Activated CD4-positive, alpha-beta T cell treated with anti-CD3 and anti-CD28 coated beads for 36 hours (primary cell): ENCODE measurements around the gene RASD2. TPM values are rescaled to one million over a fixed set of nuclear protein-coding genes. Genes with fewer than 3 reads are reported as not detected.
A peak's percentile ranks its signal among the peaks of the same experiment; 100 is the strongest.
"Not testable (repeated sequence)": the region's sequence is repeated elsewhere in the genome, so short reads cannot be mapped to it uniquely, and the experiment has no call there.

Experiments
- ATAC-seq: fragments of 200-7000 bp; cut with Tn5 transposase; one replicate; pipeline ENCODE4 v1.10.0; 2021; ENCODE audit warnings: mild to moderate bottlenecking, moderate library complexity
- CTCF ChIA-PET: fragments of 350-600 bp; sonication (Branson Sonifier 250); formaldehyde crosslinking; loops from one replicate; lab custom pipeline; 2021; ENCODE audit warnings: antibody characterized with exemption; lab: Charles Lee
- POLR2A ChIA-PET: fragments of 350-600 bp; sonication (Branson Sonifier 250); formaldehyde crosslinking; loops from one replicate; lab custom pipeline; 2021; ENCODE audit warnings: antibody characterized with exemption, inconsistent platforms; lab: Charles Lee
- DNase-seq: peaks from one replicate; pipeline ENCODE4 v3.0.0-alpha.2; 2020
- H3K27ac Mint-ChIP-seq: one replicate; pipeline ENCODE4 v1.8.0; 2021; ENCODE audit warnings: mixed read lengths
- H3K27me3 Mint-ChIP-seq: one replicate; pipeline ENCODE4 v1.8.0; 2021; ENCODE audit warnings: mixed read lengths
- H3K36me3 Mint-ChIP-seq: one replicate; pipeline ENCODE4 v1.8.0; 2021; ENCODE audit warnings: low read depth, mixed read lengths
- H3K4me1 Mint-ChIP-seq: one replicate; pipeline ENCODE4 v1.8.0; 2021; ENCODE audit warnings: mixed read lengths
- H3K4me3 Mint-ChIP-seq: one replicate; pipeline ENCODE4 v1.8.0; 2021; ENCODE audit warnings: mild to moderate bottlenecking, moderate library complexity, mixed read lengths
- H3K9me3 Mint-ChIP-seq: one replicate; pipeline ENCODE4 v1.8.0; 2021; ENCODE audit warnings: low read depth, mixed read lengths
- intact Hi-C, 2 experiments: fragments of 100-400 bp; cut with DNase I in 1 of 2; cut with micrococcal nuclease in 1 of 2; formaldehyde crosslinking; loops; one replicate each; pipeline versions ENCODE4 v1.14.2 to v1.15.1; 2022 to 2024; cut with DNase I, micrococcal nuclease
- total RNA-seq, 2 experiments: library from RNA; stranded (reverse); gene quantifications; one replicate each; pipeline ENCODE4 v1.2.3, GENCODE V29; 2021

Gene RASD2, protein sequence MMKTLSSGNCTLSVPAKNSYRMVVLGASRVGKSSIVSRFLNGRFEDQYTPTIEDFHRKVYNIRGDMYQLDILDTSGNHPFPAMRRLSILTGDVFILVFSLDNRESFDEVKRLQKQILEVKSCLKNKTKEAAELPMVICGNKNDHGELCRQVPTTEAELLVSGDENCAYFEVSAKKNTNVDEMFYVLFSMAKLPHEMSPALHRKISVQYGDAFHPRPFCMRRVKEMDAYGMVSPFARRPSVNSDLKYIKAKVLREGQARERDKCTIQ
- total RNA-seq, result under 1 TPM; 0.09 TPM

- POLR2A ChIA-PET, result no interaction called here
- Mint-ChIP-seq H3K27me3 (peaks cover 29% of the 10 kb centered on the region), H3K36me3 (no peaks in the 10 kb centered on the region), H3K9me3 (no peaks in the 10 kb centered on the region), H3K4me1 (peaks cover 3% of the 10 kb centered on the region), H3K4me3 (peak within 1 kb of the TSS; percentile 62), H3K27ac (no peak within 1 kb of the TSS)
- intact Hi-C loops, result loop anchor here in 1 of 2 experiments (1.0 to 5.0 kb wide), 4 partner anchors 12 to 241 kb away; partner anchors contain the start of gene TOM1
- DNase-seq, result peak; percentile 66
- CTCF ChIA-PET, result interaction anchor here (1.2 to 1.6 kb wide), 2 partner anchors 10 to 43 kb away, joined by 3 to 4 read pairs; no protein-coding TSS in a partner anchor
- peak; percentile 70 for ATAC-seq
Measured at GRCh38 chr22:35540595-35541253, at the start of gene RASD2. TSS of gene RASD2 (plus strand) at chr22:35540831. CDS start at chr22:35546810, 5,979 bp downstream.

DNA sequence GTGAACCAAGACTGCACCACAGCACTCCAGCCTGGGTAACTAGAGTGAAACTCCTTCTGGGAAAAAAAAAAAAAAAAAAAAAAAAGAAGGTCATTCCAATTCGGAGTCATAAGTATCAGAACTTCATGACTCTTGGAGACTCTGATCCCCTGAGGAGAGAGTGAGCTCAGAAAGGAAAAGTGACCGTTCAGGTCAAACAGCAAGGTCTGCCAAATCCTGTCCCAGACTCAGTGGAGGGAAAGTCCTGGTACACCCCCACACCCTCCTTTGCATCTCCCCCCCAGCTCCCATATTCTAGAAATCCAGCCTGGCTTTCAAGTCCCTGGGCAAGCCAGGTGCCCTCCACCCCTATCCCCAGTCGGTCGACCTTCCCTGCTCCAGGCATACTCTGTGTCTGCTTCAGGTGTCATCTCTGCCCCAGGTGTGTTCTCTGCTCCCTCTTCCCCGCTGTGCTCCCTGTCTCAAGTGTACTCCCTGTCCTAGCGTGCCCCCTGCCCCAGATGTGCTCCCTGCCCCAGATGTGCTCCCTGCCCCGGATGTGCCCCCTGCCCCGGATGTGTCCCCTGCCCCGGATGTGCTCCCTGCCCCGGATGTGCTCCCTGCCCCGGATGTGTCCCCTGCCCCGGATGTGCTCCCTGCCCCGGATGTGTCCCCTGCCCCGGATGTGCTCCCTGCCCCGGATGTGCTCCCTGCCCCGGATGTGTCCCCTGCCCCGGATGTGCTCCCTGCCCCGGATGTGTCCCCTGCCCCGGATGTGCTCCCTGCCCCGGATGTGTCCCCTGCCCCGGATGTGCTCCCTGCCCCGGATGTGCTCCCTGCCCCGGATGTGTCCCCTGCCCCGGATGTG lies 49.3 kb upstream of the RASD2 start:
- peaks cover 12% of the 10 kb centered on the region for H3K27me3 Mint-ChIP-seq
- DNase-seq, POLR2A ChIA-PET, intact Hi-C loops, H3K4me3 Mint-ChIP-seq, H3K36me3 Mint-ChIP-seq, ATAC-seq, H3K27ac Mint-ChIP-seq, CTCF ChIA-PET, H3K9me3 Mint-ChIP-seq, H3K4me1 Mint-ChIP-seq: not testable (repeated sequence)

DNA sequence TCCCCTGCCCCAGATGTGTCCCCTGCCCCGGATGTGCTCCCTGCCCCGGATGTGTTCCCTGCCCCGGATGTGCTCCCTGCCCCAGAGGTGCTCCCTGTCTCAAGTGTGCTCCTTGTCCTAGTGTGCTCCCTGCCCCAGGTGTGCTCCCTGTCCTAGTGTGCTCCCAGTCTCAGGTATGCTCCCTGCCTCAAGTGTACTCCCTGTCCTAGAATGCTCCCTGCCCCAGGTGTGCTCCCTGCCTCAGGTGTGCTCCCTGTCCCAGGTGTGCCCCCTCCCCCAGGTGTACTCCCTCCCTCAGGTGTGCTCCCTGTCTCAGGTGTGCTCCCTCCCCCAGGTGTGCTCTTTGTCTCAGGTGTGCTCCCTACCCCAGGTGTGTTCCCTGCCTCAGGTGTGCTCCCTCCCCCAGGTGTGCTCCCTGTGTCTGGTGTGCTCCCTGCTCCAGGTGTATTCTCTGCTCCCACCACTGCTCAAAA lies 48.7 kb upstream of the RASD2 start:
- POLR2A ChIA-PET, result no interaction called here
- Mint-ChIP-seq H3K4me1 (no peaks in the 10 kb centered on the region), H3K27me3 (peaks cover 11% of the 10 kb centered on the region), H3K4me3 (no peak overlapping the region), H3K9me3 (no peaks in the 10 kb centered on the region), H3K36me3 (no peaks in the 10 kb centered on the region), H3K27ac (no peak overlapping the region)
- no peak for DNase-seq
- intact Hi-C loops, result no loop called here
- CTCF ChIA-PET, result no interaction called here
- ATAC-seq, result no peak

DNA sequence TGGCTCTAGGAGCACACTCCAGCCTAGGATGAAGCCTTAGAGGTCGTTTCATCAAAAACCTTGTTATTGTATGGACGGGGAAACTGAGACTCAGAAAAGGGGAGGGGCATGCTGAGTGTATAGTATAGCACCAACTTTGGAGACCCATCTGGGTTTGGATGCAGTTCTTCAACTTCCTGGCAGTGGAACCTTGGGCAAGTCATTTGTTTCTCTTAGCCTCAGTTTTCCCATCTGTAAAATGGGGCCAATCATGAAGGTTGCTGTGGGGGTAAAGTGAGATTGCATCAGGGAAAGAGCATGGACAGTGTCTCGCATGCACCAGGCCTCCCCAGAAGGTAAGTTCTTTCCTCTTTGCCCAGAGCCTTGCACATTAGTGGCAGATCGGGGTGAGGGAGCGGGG lies 47.6 kb upstream of the RASD2 start:
- ChIA-PET POLR2A (no interaction called here), CTCF (no interaction called here)

GRCh38 chr22:35495711-35496110 lies 44.9 kb upstream of the RASD2 start:
- H3K36me3 Mint-ChIP-seq, ATAC-seq, H3K4me1 Mint-ChIP-seq, POLR2A ChIA-PET, intact Hi-C loops, H3K27ac Mint-ChIP-seq, H3K4me3 Mint-ChIP-seq, H3K9me3 Mint-ChIP-seq, DNase-seq: not testable (repeated sequence)
- peaks cover 26% of the 10 kb centered on the region for H3K27me3 Mint-ChIP-seq
- CTCF ChIA-PET, result interaction anchor here (1.0 kb wide), 1 partner anchor 427 kb away, joined by 3 read pairs; no protein-coding TSS in a partner anchor

More for the DNA sequence above, 47.6 kb upstream of the RASD2 start:
- Mint-ChIP-seq H3K4me3 (no peak overlapping the region), H3K27me3 (peaks cover 14% of the 10 kb centered on the region), H3K36me3 (no peaks in the 10 kb centered on the region), H3K27ac (no peak overlapping the region), H3K9me3 (no peaks in the 10 kb centered on the region), H3K4me1 (no peaks in the 10 kb centered on the region)
- intact Hi-C loops, result no loop called here
- ATAC-seq (no peak), DNase-seq (no peak)

DNA sequence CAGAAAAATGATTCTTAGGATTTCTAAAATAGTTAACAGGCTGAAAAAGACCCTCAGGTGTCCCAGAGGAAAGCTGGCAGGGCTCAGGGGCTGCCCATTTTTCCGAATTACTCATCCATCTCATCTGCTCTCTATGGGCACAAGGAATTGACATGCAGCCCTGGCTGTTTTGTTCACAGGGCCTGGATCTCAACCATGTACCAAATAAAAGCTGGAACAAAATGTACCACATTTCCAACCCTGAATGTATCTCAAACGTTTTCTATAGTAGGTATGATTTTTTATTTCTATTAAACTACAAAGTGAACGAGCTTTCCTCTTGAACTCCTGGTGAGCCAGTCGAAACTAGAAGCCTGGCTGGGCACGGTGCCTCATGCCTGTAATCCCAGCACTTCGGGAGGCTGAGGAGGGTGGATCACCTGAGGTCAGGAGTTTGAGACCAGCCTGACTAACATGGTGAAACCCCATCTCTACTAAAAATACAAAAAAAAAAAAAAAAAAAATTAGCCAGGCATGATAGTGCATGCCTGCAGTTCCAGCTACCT lies 43.8 kb upstream of the RASD2 start:
- CTCF ChIA-PET, result interaction anchor here (0.8 kb wide), 1 partner anchor 16 kb away, joined by 3 read pairs; no protein-coding TSS in a partner anchor
- ATAC-seq (no peak), DNase-seq (no peak)
- no peaks in the 10 kb centered on the region for H3K4me1 Mint-ChIP-seq
- no peaks in the 10 kb centered on the region for H3K9me3 Mint-ChIP-seq
- intact Hi-C loops, result no loop called here
- H3K27ac Mint-ChIP-seq, result no peak overlapping the region
- H3K4me3 Mint-ChIP-seq, result no peak overlapping the region
- POLR2A ChIA-PET, result no interaction called here
- H3K27me3 Mint-ChIP-seq, result peaks cover 26% of the 10 kb centered on the region
- H3K36me3 Mint-ChIP-seq, result no peaks in the 10 kb centered on the region

DNA sequence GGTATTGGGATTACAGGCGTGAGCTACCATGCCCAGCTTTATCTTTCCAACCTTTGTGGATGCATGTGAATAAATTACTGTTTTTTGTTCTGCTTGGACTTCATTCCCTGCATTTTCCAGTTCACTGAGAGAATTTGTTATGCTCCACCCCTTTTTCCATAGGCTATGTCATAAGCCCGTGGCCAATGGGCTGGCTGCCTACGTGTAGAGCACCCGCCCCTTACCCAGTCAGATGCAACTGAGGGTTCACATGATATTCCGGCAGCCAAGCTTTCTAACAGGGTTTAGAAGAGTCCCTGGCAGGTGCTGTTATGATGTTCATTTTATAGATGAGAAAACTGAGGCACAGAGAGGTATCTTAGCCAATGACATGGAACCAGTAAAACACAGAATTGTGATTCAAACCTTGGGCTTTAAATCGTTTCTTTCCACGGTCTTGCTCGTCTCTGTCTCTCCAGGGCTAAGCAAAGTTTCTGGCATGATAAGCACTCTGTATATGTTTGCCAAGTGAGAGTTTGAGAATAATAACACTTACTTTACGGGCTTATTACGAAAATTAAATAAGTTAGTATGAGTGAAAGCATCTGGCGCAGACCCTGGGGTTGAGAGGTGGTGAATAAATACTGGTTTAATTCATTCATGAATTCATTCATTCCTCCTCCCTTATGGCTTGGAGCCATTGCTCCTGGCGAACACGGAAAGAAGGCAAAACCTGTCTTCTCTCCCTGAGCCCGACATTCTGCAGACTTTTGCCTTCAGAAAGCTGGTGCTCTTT lies 42.4 kb upstream of the RASD2 start:
- DNase-seq, result no peak
- Mint-ChIP-seq H3K27ac (no peak overlapping the region), H3K36me3 (no peaks in the 10 kb centered on the region), H3K4me3 (no peak overlapping the region), H3K4me1 (no peaks in the 10 kb centered on the region), H3K9me3 (no peaks in the 10 kb centered on the region), H3K27me3 (peaks cover 33% of the 10 kb centered on the region)
- CTCF ChIA-PET, result no interaction called here
- POLR2A ChIA-PET, result no interaction called here
- intact Hi-C loops, result no loop called here
- ATAC-seq, result no peak

- Mint-ChIP-seq H3K4me1 (no peaks in the 10 kb centered on the region), H3K27ac (no peak overlapping the region)
- POLR2A ChIA-PET, result no interaction called here
Measured at GRCh38 chr22:35502836-35503235, 37.8 kb upstream of the RASD2 start.

DNA sequence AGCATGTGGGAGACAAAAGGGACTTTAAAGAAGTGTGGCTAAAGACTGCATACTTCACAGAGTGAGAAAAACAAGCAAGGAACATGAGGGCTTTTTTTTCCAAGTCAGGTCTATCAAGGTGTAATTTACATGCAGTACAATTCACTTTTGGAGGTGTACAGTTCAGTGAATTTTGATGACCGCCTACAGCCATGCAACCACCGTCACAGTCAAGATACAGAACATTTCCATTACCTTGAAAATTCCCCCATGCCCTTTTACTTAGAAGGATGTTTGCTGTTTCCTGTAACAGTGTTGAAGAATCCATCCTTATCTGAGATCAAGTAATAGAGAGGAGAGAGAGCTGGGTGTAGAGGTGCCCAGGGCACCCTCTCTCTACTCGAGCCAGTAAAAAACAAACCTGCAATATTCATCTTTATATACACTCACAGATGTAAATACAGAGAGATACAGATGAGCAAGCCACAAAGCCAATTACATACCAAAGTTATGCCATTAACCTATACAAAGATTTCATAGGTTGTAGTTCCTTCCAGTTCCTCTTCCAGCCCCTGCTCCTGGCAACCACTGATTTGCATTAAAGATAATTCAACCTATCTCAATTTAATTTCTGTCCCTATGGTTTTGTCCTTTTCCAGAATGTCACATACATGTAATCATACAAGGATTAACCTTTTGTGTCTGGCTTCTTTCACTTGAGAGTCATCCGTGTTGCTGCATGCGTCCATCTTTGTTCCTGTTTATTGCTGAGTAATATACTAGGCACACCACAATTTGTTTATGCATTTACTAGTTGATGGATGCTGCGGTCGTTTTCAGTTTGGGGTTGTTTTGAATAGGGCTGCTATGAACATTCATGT lies 35.0 kb upstream of the RASD2 start:
- Mint-ChIP-seq H3K4me3 (no peak overlapping the region), H3K27ac (no peak overlapping the region), H3K9me3 (no peaks in the 10 kb centered on the region), H3K27me3 (peaks cover 11% of the 10 kb centered on the region), H3K4me1 (no peaks in the 10 kb centered on the region), H3K36me3 (no peaks in the 10 kb centered on the region)
- DNase-seq (no peak), ATAC-seq (no peak)
- CTCF ChIA-PET, result no interaction called here
- intact Hi-C loops, result no loop called here
- POLR2A ChIA-PET, result no interaction called here

More at GRCh38 chr22:35502836-35503235, 37.8 kb upstream of the RASD2 start:
- no peaks in the 10 kb centered on the region for H3K9me3 Mint-ChIP-seq
- H3K4me3 Mint-ChIP-seq, result no peak overlapping the region
- CTCF ChIA-PET, result no interaction called here
- H3K27me3 Mint-ChIP-seq, result peaks cover 26% of the 10 kb centered on the region
- H3K36me3 Mint-ChIP-seq, result no peaks in the 10 kb centered on the region
- intact Hi-C loops, result no loop called here
- DNase-seq, result no peak
- no peak for ATAC-seq

- H3K27ac Mint-ChIP-seq, result no peak overlapping the region
- ChIA-PET POLR2A (no interaction called here), CTCF (no interaction called here)
- intact Hi-C loops, result no loop called here
- no peaks in the 10 kb centered on the region for H3K36me3 Mint-ChIP-seq
- H3K4me1 Mint-ChIP-seq, result no peaks in the 10 kb centered on the region
- ATAC-seq (no peak), DNase-seq (no peak)
- H3K27me3 Mint-ChIP-seq, result peaks cover 11% of the 10 kb centered on the region
- H3K4me3 Mint-ChIP-seq, result no peak overlapping the region
- H3K9me3 Mint-ChIP-seq, result no peaks in the 10 kb centered on the region
Measured at GRCh38 chr22:35506259-35506570, 34.4 kb upstream of the RASD2 start.
